ENCODE data around the gene LY6G5C. TPM values are rescaled to one million over a fixed set of nuclear protein-coding genes. Genes with fewer than 3 reads are reported as not detected.

LY6G5C gene
- total and polyA plus RNA-seq, 2 of the 13 experiments (the other 11 are each of a cell fraction or from before 2014, with no cell fraction given) = 0.33 to 0.55 TPM

GRCh38 chr6:31664790-31665500, 15.9 kb downstream of the LY6G5C start, which contains the start of gene GPANK1 (continued):
- TF ChIP-seq AHDC1 (CRISPR knock-in tag; IDR thresholded peaks at IDR 0.05; ENCODE audit: borderline replicate concordance) (peak; percentile 38; the same call in 1 of the 2 replicates), JARID2 (CRISPR knock-in tag; IDR thresholded peaks at IDR 0.05; ENCODE audit: insufficient replicate concordance) (no peak), TCF7L2 (IDR thresholded peaks at IDR 0.05; ENCODE audit: low read depth, low read length) (no peak), TOE1 (CRISPR knock-in tag; IDR thresholded peaks at IDR 0.05) (peak; percentile 73; the same call in 1 of the 2 replicates), ZNF101 (CRISPR knock-in tag; IDR thresholded peaks at IDR 0.05; ENCODE audit: borderline replicate concordance, low read depth) (no peak), ZSCAN30 (CRISPR knock-in tag; IDR thresholded peaks at IDR 0.05) (no peak), TBL1XR1 (IDR thresholded peaks at IDR 0.05; ENCODE audit: borderline replicate concordance, low read length, partially characterized antibody) (no peak), UBTF (CRISPR knock-in tag; IDR thresholded peaks at IDR 0.05) (no peak; the same call in 1 of the 2 replicates), CENPT (CRISPR knock-in tag; IDR thresholded peaks at IDR 0.05; ENCODE audit: low read depth) (0 out of 2 replicates have a peak, but pooled peaks have one; percentile 26), ZHX2 (IDR thresholded peaks at IDR 0.05; ENCODE audit: low read depth) (0 out of 2 replicates have a peak, but pooled peaks have one; percentile 40), ZHX2 (CRISPR knock-in tag; IDR thresholded peaks at IDR 0.05; ENCODE audit: borderline replicate concordance) (peak; percentile 20; the same call in 1 of the 2 replicates), SNAPC5 (CRISPR knock-in tag; IDR thresholded peaks at IDR 0.05; ENCODE audit: borderline replicate concordance) (0 out of 2 replicates have a peak, but pooled peaks have one; percentile 23), GPN1 (CRISPR knock-in tag; IDR thresholded peaks at IDR 0.05; ENCODE audit: borderline replicate concordance) (no peak), ZNF260 (CRISPR knock-in tag; IDR thresholded peaks at IDR 0.05; ENCODE audit: borderline replicate concordance, low read depth) (no peak)
